Stomach (tissue), 9 donors: ENCODE results near the gene DUS3L. TPM values are rescaled to one million over a fixed set of nuclear protein-coding genes. Genes with fewer than 3 reads are reported as not detected.
A peak's percentile ranks its signal among the peaks of the same experiment; 100 is the strongest.

Experiments used
- DNase-seq, 2 donors: peaks; one replicate each; pipeline versions ENCODE4 v3.0.0 to v3.0.0-alpha.2; 2013 to 2019
- H3K27ac ChIP-seq, 5 donors: fragments of 200-600 bp in 4 of 5; sonication (generic) in 4 of 5; one replicate each; pipeline ENCODE4 v1.5.1; 2013 to 2019; ENCODE audit warnings: mild to moderate bottlenecking in 1 of 5, moderate library complexity in 1 of 5
- H3K27me3 ChIP-seq, 3 donors: fragments of 200-600 bp; sonication (generic); one replicate each; pipeline ENCODE4 v1.5.1; 2017 to 2019; ENCODE audit warnings: mixed run types in 1 of 3
- H3K36me3 ChIP-seq, 4 donors: fragments of 200-600 bp; sonication (generic); 1 replicate in 3 of 4; 2 replicates in 1 of 4; pipeline ENCODE4 v1.5.1; 2016 to 2019
- H3K4me1 ChIP-seq, 4 donors: fragments of 200-600 bp; sonication (generic); one replicate each; pipeline ENCODE4 v1.5.1; 2016 to 2019
- H3K4me3 ChIP-seq, 4 donors: fragments of 200-600 bp; sonication (generic) in 3 of 4; one replicate each; pipeline ENCODE4 v1.5.1; 2016 to 2019; ENCODE audit warnings: mild to moderate bottlenecking in 1 of 4
- H3K9me3 ChIP-seq, 4 donors: fragments of 200-600 bp; sonication (generic); one replicate each; pipeline ENCODE4 v1.5.1; 2016 to 2019
- EP300 ChIP-seq: sonication (generic); formaldehyde crosslinking; IDR thresholded peaks from one replicate; pipeline ENCODE4 v1.6.1; 2017; ENCODE audit warnings: antibody characterized with exemption
- POLR2A ChIP-seq, 4 donors: fragments of 450-650 bp; IDR thresholded peaks; one replicate each; pipeline ENCODE4 v1.6.1; 2016; ENCODE audit warnings: antibody characterized with exemption in 4 of 4, control low read depth in 2 of 4, mild to moderate bottlenecking in 1 of 4, moderate library complexity in 1 of 4
- POLR2AphosphoS5 ChIP-seq, 3 donors: sonication (generic); formaldehyde crosslinking; IDR thresholded peaks; one replicate each; pipeline ENCODE4 v1.6.1; 2016; ENCODE audit warnings: antibody characterized with exemption in 3 of 3
- WGBS, 5 donors: extraction: QIAGEN DNeasy Blood & Tissue Kit in 3 of 5; methylation state at CpG; one replicate each; pipeline versions ENCODE4 v1.1.5 to v1.1.7; 2013 to 2018; 5-methylcytosine and 5-hydroxymethylcytosine counted together
- intact Hi-C: fragments of 100-400 bp; cut with DNase I; formaldehyde crosslinking; loops from one replicate; pipeline ENCODE4 v1.15.1; 2023; ENCODE audit warnings: low total_unique reads
- polyA plus RNA-seq, 3 donors: library from polyadenylated mRNA; stranded (reverse); fragments of 200-250 nt; gene quantifications; one replicate each; pipeline ENCODE4 v1.2.3, GENCODE V29; 2013
- total RNA-seq, 5 donors: library from RNA; depleted of rRNA; stranded (reverse); fragments of >200 nt; gene quantifications; one replicate each; pipeline versions ENCODE4 v1.1.0 to v1.2.3, GENCODE V29; 2014 to 2016
- TF ChIP-seq, protein P1 (sequence below), 7 experiments: fragments of 450-650 bp in 4 of 7; fragments of 200-600 bp in 3 of 7; sonication (generic) in 3 of 7; IDR thresholded peaks; one replicate each; pipeline ENCODE4 v1.5.1; 2016 to 2019; ENCODE audit warnings: antibody characterized with exemption in 7 of 7, control low read depth in 2 of 7, mild to moderate bottlenecking in 1 of 7
- donor health status: healthy with polysubstance abuse.
- donor health status: Bipolar disorder and iron deficiency.
- donor health status: healthy.

DUS3L gene
- total and polyA plus RNA-seq, 8 donors = 25.2 to 67.5 (median 46.7) TPM

DNA sequence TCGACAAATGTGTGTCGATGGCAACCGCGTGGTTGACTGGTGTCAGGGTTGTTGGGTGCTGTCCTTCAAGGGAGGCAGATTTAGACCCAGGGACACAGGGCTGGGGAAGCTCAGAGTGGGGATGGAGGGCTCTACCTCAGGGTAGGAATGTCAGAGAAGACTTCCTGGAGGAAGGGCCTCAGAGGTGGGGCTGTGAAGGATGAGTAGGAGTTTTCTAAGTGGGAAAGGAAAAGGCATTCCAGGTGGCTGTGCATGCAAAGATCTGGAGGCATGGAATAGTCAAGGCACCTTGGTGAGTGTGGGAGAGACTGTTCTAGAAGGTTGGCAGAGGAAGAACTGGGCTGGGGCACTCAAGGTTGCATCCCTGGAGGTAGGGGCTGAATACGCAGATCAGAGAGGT, 15.9 kb upstream of the DUS3L start:
- Histone ChIP-seq H3K4me3 (no peak overlapping the region), H3K9me3 (no peaks in the 10 kb centered on the region), H3K27me3 (peaks cover 0 to 38% (median 17%) of the 10 kb centered on the region in 3 donors), H3K36me3 (peaks cover 0 to 4% (median 0%) of the 10 kb centered on the region in 4 donors), H3K27ac (peak overlapping the region in 2 of 5 donors; percentile 69 to 88), H3K4me1 (peaks cover 16 to 40% (median 37%) of the 10 kb centered on the region in 4 donors)
- WGBS, 5 donors = 93 to 96% (median 94%) methylated on average over 5 of the region's 5 CpGs
- intact Hi-C loops = loop anchor here (10.0 kb wide), 1 partner anchor 88 kb away; no protein-coding TSS in a partner anchor
- TF ChIP-seq POLR2A (IDR thresholded peaks at IDR 0.05) = no peak
- no peak for DNase-seq

DNA sequence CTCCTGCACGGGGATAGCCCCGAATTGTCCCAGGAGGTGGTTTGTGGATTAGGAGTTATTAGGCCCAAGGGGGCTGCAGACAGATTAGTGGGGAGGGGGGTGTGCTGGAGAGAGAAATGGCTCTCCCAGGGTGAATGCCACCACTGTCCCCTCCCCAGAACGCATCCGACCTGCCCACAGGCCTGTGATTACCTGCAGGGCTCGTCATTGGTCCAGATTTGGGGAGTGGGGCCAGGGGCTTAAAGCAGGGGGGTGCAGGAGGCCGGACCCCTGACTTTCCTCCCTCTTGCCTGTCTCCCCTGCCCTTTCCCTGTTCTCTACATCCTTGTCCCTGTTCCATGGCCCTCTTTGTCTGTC, 15.1 kb upstream of the DUS3L start:
- H3K27ac ChIP-seq = peak overlapping the region in 3 of 5 donors; percentile 69 to 88 (median 77)
- intact Hi-C loops = loop anchor here (10.0 kb wide), 1 partner anchor 89 kb away; no protein-coding TSS in a partner anchor
- peak overlapping the region; percentile 44 to 63 (median 58) for H3K4me3 ChIP-seq
- peaks cover 21 to 47% (median 45%) of the 10 kb centered on the region in 4 donors for H3K4me1 ChIP-seq
- no peak for DNase-seq
- H3K9me3 ChIP-seq = no peaks in the 10 kb centered on the region
- peaks cover 0 to 4% (median 0%) of the 10 kb centered on the region in 4 donors for H3K36me3 ChIP-seq
- 34 to 40% (median 36%) methylated on average over 6 of the region's 6 CpGs for WGBS, 5 donors
- TF ChIP-seq EP300 (no peak), POLR2A (IDR thresholded peaks at IDR 0.05) (no peak), POLR2AphosphoS5 (IDR thresholded peaks at IDR 0.05) (no peak)
- TF ChIP-seq, protein P1, sequence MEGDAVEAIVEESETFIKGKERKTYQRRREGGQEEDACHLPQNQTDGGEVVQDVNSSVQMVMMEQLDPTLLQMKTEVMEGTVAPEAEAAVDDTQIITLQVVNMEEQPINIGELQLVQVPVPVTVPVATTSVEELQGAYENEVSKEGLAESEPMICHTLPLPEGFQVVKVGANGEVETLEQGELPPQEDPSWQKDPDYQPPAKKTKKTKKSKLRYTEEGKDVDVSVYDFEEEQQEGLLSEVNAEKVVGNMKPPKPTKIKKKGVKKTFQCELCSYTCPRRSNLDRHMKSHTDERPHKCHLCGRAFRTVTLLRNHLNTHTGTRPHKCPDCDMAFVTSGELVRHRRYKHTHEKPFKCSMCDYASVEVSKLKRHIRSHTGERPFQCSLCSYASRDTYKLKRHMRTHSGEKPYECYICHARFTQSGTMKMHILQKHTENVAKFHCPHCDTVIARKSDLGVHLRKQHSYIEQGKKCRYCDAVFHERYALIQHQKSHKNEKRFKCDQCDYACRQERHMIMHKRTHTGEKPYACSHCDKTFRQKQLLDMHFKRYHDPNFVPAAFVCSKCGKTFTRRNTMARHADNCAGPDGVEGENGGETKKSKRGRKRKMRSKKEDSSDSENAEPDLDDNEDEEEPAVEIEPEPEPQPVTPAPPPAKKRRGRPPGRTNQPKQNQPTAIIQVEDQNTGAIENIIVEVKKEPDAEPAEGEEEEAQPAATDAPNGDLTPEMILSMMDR (IDR thresholded peaks at IDR 0.05) = no peak
- H3K27me3 ChIP-seq = peaks cover 0 to 46% (median 20%) of the 10 kb centered on the region in 3 donors

DNA sequence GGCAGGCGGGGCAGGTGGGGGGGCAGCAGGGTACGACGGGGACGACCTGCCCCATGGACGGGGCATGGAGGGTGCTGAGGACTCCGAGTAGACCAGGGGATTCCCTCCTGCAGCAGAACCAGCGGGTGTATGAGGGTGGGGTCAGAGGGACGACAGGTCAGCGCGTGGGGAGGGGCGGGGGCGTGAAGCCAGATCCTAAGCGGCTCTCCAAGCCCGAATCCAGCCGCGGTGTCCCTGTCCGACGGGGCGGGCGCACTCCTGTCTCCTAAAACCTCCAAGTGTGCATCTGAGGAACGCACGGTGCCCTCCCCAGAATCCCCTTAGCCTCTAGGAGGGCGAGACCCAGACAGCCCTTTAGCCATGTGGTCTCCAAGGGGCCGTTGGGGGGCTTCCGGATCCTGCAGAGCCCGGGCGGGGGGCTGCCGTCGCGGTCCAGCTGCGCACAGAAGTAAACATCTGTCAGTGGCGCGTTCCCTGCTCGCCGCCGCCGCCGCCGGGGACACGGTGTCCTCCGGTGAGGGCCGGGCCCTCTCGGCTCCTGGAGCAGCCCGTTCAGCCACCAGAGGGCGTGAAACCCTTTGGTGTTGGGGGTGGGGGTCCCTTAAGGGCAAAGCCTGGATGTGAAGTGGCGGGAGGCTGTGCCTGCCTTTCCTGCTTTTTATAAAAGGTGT, 14.6 kb upstream of the DUS3L start:
- H3K36me3 ChIP-seq = peaks cover 0 to 4% (median 0%) of the 10 kb centered on the region in 4 donors
- H3K27me3 ChIP-seq = peaks cover 0 to 51% (median 20%) of the 10 kb centered on the region in 3 donors
- H3K27ac ChIP-seq = peak overlapping the region; percentile 69 to 88 (median 77)
- no peaks in the 10 kb centered on the region for H3K9me3 ChIP-seq
- WGBS, 5 donors = 1 to 2% (median 2%) methylated on average over 18 to 46 of the region's 46 CpGs
- DNase-seq = peak; percentile 88 to 92
- intact Hi-C loops = loop anchor here (10.0 kb wide), 1 partner anchor 89 kb away; no protein-coding TSS in a partner anchor
- peak overlapping the region; percentile 44 to 63 (median 58) for H3K4me3 ChIP-seq
- peak; percentile 16 to 74 (median 60) for TF ChIP-seq POLR2AphosphoS5 (IDR thresholded peaks at IDR 0.05)
- TF ChIP-seq POLR2A (IDR thresholded peaks at IDR 0.05) = no peak
- TF ChIP-seq, protein P1 (IDR thresholded peaks at IDR 0.05) = peak in 5 of 7 experiments; percentile 72 to 82 (median 80)
- peak; percentile 58 for TF ChIP-seq EP300
- peaks cover 26 to 53% (median 50%) of the 10 kb centered on the region in 4 donors for H3K4me1 ChIP-seq

DNA sequence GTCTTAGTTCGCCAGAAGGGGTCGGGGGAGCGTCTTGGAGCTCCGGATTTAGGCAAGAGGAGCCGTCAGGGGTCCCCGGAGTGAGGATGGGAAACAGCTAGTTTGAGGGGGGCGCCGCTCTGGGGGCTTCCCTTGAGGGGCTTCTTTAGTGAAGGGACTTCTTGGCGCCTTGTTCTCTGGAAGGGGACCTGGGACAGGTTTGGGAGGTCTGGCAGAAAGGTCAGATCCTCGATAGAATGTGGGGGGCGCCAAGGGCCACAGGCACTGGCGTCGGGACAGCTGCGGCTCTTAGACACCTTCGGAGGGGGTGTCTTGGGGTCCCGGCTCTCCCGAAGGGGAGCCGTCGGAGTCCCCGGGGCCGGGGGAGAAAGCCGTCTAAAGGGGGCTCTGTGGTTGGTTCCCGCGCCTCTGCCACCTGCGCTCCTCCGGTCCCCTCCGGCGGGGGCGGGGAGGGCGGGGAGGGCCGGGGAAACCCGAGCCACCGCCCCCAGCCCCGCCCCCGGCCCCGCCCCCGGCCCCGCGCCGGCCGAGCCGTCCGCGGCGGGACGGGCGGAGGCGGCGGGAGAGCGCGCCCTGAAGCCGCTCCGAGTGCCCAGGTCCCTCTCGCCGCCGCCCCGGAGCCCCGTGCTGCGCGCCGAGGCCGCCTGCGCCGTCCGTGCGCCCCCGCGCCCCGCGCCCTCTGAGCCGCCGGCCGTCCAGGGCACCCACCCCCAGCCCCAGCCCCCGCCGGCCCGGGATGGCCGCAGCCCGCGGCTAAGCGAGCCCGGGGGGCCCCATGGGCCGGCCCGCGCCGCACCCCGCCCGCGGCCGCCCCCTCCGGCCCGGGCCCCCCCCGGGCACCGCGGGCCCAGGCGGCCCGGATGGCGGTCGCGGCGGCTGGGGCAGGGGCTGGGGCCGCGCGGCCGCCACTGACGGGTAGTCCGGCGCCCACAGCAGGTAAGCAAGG, 13.8 kb upstream of the DUS3L start, which contains the start of gene NRTN:
TSS of gene NRTN (plus strand) at position 552 of the 946 bp plus-strand sequence. CDS start 19,099 bp downstream, outside the sequence.
- 1 to 4% (median 2%) methylated on average over 28 to 104 of the region's 107 CpGs for WGBS, 5 donors
- H3K4me1 ChIP-seq = peaks cover 34 to 61% (median 58%) of the 10 kb centered on the region in 4 donors
- H3K4me3 ChIP-seq = peak within 1 kb of the TSS; percentile 44 to 63 (median 58)
- TF ChIP-seq POLR2AphosphoS5 (IDR thresholded peaks at IDR 0.05) = no peak
- no peak for TF ChIP-seq EP300
- TF ChIP-seq, protein P1 (IDR thresholded peaks at IDR 0.05) = no peak
- no peak for TF ChIP-seq POLR2A (IDR thresholded peaks at IDR 0.05)
- no peaks in the 10 kb centered on the region for H3K9me3 ChIP-seq
- peak; percentile 69 to 75 for DNase-seq
- intact Hi-C loops = loop anchor here (10.0 kb wide), 1 partner anchor 90 kb away; no protein-coding TSS in a partner anchor
- H3K27me3 ChIP-seq = peaks cover 0 to 59% (median 24%) of the 10 kb centered on the region in 3 donors
- H3K36me3 ChIP-seq = peaks cover 0 to 4% (median 0%) of the 10 kb centered on the region in 4 donors
- H3K27ac ChIP-seq = peak within 1 kb of the TSS; percentile 69 to 88 (median 77)
